GM23248 (cell line): ENCODE data around the gene AFF3. TPM values are rescaled to one million over a fixed set of nuclear protein-coding genes. Genes with fewer than 3 reads are reported as not detected.
A peak's percentile ranks its signal among the peaks of the same experiment; 100 is the strongest.

Experiments
- DNase-seq: peaks from one replicate; pipeline ENCODE4 v3.0.0-alpha.2; 2015
- H2AFZ ChIP-seq: fragments of 200-600 bp; sonication (generic); 2 replicates; pipeline ENCODE4 v1.6.1; 2016; ENCODE audit warnings: antibody characterized with exemption
- H3F3A ChIP-seq: fragments of 200-600 bp; sonication (generic); 2 replicates; pipeline ENCODE4 v1.6.1; 2016; ENCODE audit warnings: mild to moderate bottlenecking, antibody characterized with exemption, mixed run types; ENCODE audit not compliant: insufficient read depth
- H3K27ac ChIP-seq: fragments of 200-600 bp; sonication (generic); 2 replicates; pipeline ENCODE4 v1.5.1; 2016; ENCODE audit warnings: mild to moderate bottlenecking
- H3K27me3 ChIP-seq: fragments of 200-600 bp; sonication (generic); replicated peaks from 2 replicates; pipeline ENCODE4 v1.6.1; 2016; ENCODE audit warnings: mild to moderate bottlenecking; ENCODE audit not compliant: insufficient read depth
- H3K36me3 ChIP-seq: fragments of 200-600 bp; sonication (generic); 2 replicates; pipeline ENCODE4 v1.6.1; 2016; ENCODE audit warnings: low read depth, mild to moderate bottlenecking
- H3K4me1 ChIP-seq: fragments of 200-600 bp; sonication (generic); 2 replicates; pipeline ENCODE4 v1.6.1; 2016; ENCODE audit warnings: mild to moderate bottlenecking; ENCODE audit not compliant: insufficient read depth
- H3K4me2 ChIP-seq: fragments of 200-600 bp; sonication (generic); one replicate; pipeline ENCODE4 v1.6.1; 2016; ENCODE audit warnings: mild to moderate bottlenecking; ENCODE audit not compliant: unreplicated experiment
- H3K4me3 ChIP-seq: fragments of 200-600 bp; sonication (generic); 2 replicates; pipeline ENCODE4 v1.5.1; 2016; ENCODE audit warnings: mild to moderate bottlenecking
- H3K79me2 ChIP-seq: fragments of 200-600 bp; sonication (generic); 2 replicates; pipeline ENCODE4 v1.6.1; 2016; ENCODE audit warnings: mild to moderate bottlenecking; ENCODE audit not compliant: insufficient read depth
- H3K9ac ChIP-seq: fragments of 200-600 bp; sonication (generic); 2 replicates; pipeline ENCODE4 v1.6.1; 2016; ENCODE audit warnings: mild to moderate bottlenecking
- H3K9me2 ChIP-seq: fragments of 200-600 bp; sonication (generic); 2 replicates; pipeline ENCODE4 v1.6.1; 2016; ENCODE audit warnings: mixed run types, mild to moderate bottlenecking, moderate library complexity; ENCODE audit not compliant: insufficient read depth
- H3K9me3 ChIP-seq: fragments of 200-600 bp; sonication (generic); one replicate; pipeline ENCODE4 v1.6.1; 2017; ENCODE audit warnings: low read depth
- H4K20me1 ChIP-seq: fragments of 200-600 bp; sonication (generic); 2 replicates; pipeline ENCODE4 v1.6.0; 2016; ENCODE audit not compliant: insufficient read depth
- EZH2 ChIP-seq: fragments of 200-600 bp; sonication (generic); IDR thresholded peaks from 2 replicates; pipeline ENCODE4 v1.6.1; 2018; ENCODE audit warnings: antibody characterized with exemption, mild to moderate bottlenecking; ENCODE audit not compliant: insufficient read depth, poor library complexity, severe bottlenecking
- EZH2phosphoT487 ChIP-seq: fragments of 200-600 bp; sonication (generic); IDR thresholded peaks from 2 replicates; pipeline ENCODE4 v1.6.1; 2018; ENCODE audit warnings: antibody characterized with exemption, moderate library complexity, mild to moderate bottlenecking, low read depth; ENCODE audit not compliant: insufficient read depth
- WGBS, 2 experiments: methylation state at CpG; one replicate each; pipeline ENCODE4 v1.1.6; 2015 to 2017; ENCODE audit warnings: low lambda C conversion rate in 2 of 2, low coverage in 1 of 2; ENCODE audit errors: missing lambda C conversion rate in 2 of 2; 5-methylcytosine and 5-hydroxymethylcytosine counted together
- in situ Hi-C: fragments of 300-500 bp; cut with MboI; formaldehyde crosslinking; loops from 2 replicates; pipeline ENCODE4 v1.15.0; 2020
- polyA plus RNA-seq: library from polyadenylated mRNA; unstranded; fragments of >200 nt; fragmentation: Nextera tagmentation; extraction: Ambion mirVana; gene quantifications from 2 replicates; pipeline ENCODE4 v1.2.1, GENCODE V29; 2016
- total RNA-seq: library from RNA; depleted of rRNA; stranded (reverse); fragments of >200 nt; shearing (Covaris generic); gene quantifications from 2 replicates; pipeline ENCODE4 v1.2.3, GENCODE V29; 2014

AFF3 gene
- total and polyA plus RNA-seq, 2 experiments from 2014 or later: 0.56 to 0.86 TPM

GRCh38 chr2:99682275-99683060, 459.9 kb downstream of the AFF3 start:
- H3K27ac ChIP-seq: no peak overlapping the region
- no peak overlapping the region for H3K9ac ChIP-seq
- peaks cover 39% of the 10 kb centered on the region for H3K4me1 ChIP-seq
- no peaks in the 10 kb centered on the region for H3K36me3 ChIP-seq
- in situ Hi-C loops: no loop called here
- TF ChIP-seq EZH2phosphoT487 (no peak), EZH2 (no peak)
- no peaks in the 10 kb centered on the region for H3K9me3 ChIP-seq
- WGBS, 2 experiments: 57 to 61% methylated on average over 6 of the region's 6 CpGs
- no peak overlapping the region for H2AFZ ChIP-seq
- H3F3A ChIP-seq: peaks cover 17% of the 10 kb centered on the region; the same call in 1 of the 2 replicates
- peak overlapping the region; percentile 7 for H3K4me2 ChIP-seq
- H4K20me1 ChIP-seq: no peaks in the 10 kb centered on the region
- no peaks in the 10 kb centered on the region for H3K79me2 ChIP-seq
- peak; percentile 69 for DNase-seq
- no peaks in the 10 kb centered on the region for H3K9me2 ChIP-seq
- H3K4me3 ChIP-seq: no peak overlapping the region
- H3K27me3 ChIP-seq: no peaks in the 10 kb centered on the region

- in situ Hi-C loops: no loop called here
- Histone ChIP-seq H3F3A (peaks cover 17% of the 10 kb centered on the region; the same call in 1 of the 2 replicates), H3K27ac (no peak overlapping the region), H3K9me2 (no peaks in the 10 kb centered on the region), H3K27me3 (no peaks in the 10 kb centered on the region), H3K4me1 (peaks cover 39% of the 10 kb centered on the region), H2AFZ (no peak overlapping the region), H4K20me1 (no peaks in the 10 kb centered on the region), H3K4me2 (peak overlapping the region; percentile 49), H3K9me3 (no peaks in the 10 kb centered on the region), H3K9ac (no peak overlapping the region), H3K4me3 (no peak overlapping the region), H3K36me3 (no peaks in the 10 kb centered on the region), H3K79me2 (no peaks in the 10 kb centered on the region)
- TF ChIP-seq EZH2phosphoT487 (no peak), EZH2 (no peak)
- WGBS, 2 experiments: 9 to 17% methylated on average over 1 of the region's 1 CpG
- peak; percentile 95 for DNase-seq
Observed at GRCh38 chr2:99680946-99681345, 461.4 kb downstream of the AFF3 start.

- Histone ChIP-seq H3F3A (peaks cover 17% of the 10 kb centered on the region; the same call in 1 of the 2 replicates), H3K9ac (no peak overlapping the region), H3K9me3 (no peaks in the 10 kb centered on the region), H3K9me2 (no peaks in the 10 kb centered on the region), H3K36me3 (no peaks in the 10 kb centered on the region), H3K79me2 (no peaks in the 10 kb centered on the region), H3K27me3 (no peaks in the 10 kb centered on the region), H3K4me2 (no peak overlapping the region), H3K4me3 (no peak overlapping the region), H3K27ac (no peak overlapping the region), H4K20me1 (no peaks in the 10 kb centered on the region), H3K4me1 (peaks cover 39% of the 10 kb centered on the region), H2AFZ (no peak overlapping the region)
- DNase-seq: no peak
- TF ChIP-seq EZH2 (no peak), EZH2phosphoT487 (no peak)
- in situ Hi-C loops: no loop called here
Observed at GRCh38 chr2:99679518-99679917, 462.9 kb downstream of the AFF3 start.

GRCh38 chr2:99678625-99679024, 463.8 kb downstream of the AFF3 start:
- Histone ChIP-seq H2AFZ (no peak overlapping the region), H3K27ac (no peak overlapping the region), H3K4me3 (no peak overlapping the region), H4K20me1 (no peaks in the 10 kb centered on the region), H3K36me3 (no peaks in the 10 kb centered on the region), H3K79me2 (no peaks in the 10 kb centered on the region), H3K9me2 (no peaks in the 10 kb centered on the region), H3K27me3 (no peaks in the 10 kb centered on the region), H3K4me1 (peaks cover 39% of the 10 kb centered on the region), H3K4me2 (no peak overlapping the region), H3K9me3 (no peaks in the 10 kb centered on the region), H3F3A (peaks cover 17% of the 10 kb centered on the region; the same call in 1 of the 2 replicates), H3K9ac (no peak overlapping the region)
- no peak for TF ChIP-seq EZH2
- TF ChIP-seq EZH2phosphoT487: no peak
- no peak for DNase-seq
- in situ Hi-C loops: no loop called here
- 93 to 96% methylated on average over 4 of the region's 4 CpGs for WGBS, 2 experiments
